GM12878 (cell line): ENCODE measurements around the gene S1PR4. TPM values are rescaled to one million over a fixed set of nuclear protein-coding genes. Genes with fewer than 3 reads are reported as not detected.

Experiments
- ATAC-seq: fragments of 200-7000 bp; cut with Tn5 transposase; 3 replicates; pipeline ENCODE4 v1.9.1; 2020; ENCODE audit warnings: mild to moderate bottlenecking, moderate library complexity
- BruUV-seq: library from RNA; stranded (reverse); fragments of 400-500 nt; replicated peaks from 2 replicates; lab custom pipeline; 2021; lab: Mats Ljungman, UMichigan
- CTCF ChIA-PET: fragments of 300-600 bp; sonication (Branson Sonifier 250); formaldehyde crosslinking; extraction: SDS; loops from one replicate; lab custom pipeline; 2021; ENCODE audit warnings: inconsistent platforms; lab: Yijun Ruan, JAX
- POLR2A ChIA-PET: fragments of 350-600 bp; formaldehyde crosslinking; extraction: SDS; loops from one replicate; lab custom pipeline; 2021; ENCODE audit warnings: inconsistent platforms; lab: Charles Lee
- RAD21 ChIA-PET: fragments of 300-600 bp; sonication (Branson Sonifier 250); formaldehyde crosslinking; loops from one replicate; lab custom pipeline; 2023; ENCODE audit warnings: antibody characterized with exemption; ENCODE audit not compliant: unreplicated experiment; lab: Charles Lee
- SMC1A ChIA-PET: fragments of 300-600 bp; sonication (Branson Sonifier 250); formaldehyde crosslinking; loops from one replicate; lab custom pipeline; 2023; ENCODE audit not compliant: unreplicated experiment, uncharacterized antibody; lab: Charles Lee
- DNase-seq: peaks from one replicate; pipeline ENCODE4 v3.0.0-alpha.2; 2011; ENCODE audit warnings: low read depth, low spot score
- FAIRE-seq: peaks from 3 replicates; lab custom pipeline; 2011; peaks lifted over from hg19 to GRCh38; lab: Jason Lieb, UNC
- H2AFZ ChIP-seq: 2 replicates; pipeline ENCODE4 v1.6.0; 2011; ENCODE audit warnings: low read depth, low read length, control low read depth; ENCODE audit not compliant: control insufficient read depth
- H3K27ac ChIP-seq: 2 replicates; pipeline ENCODE4 v1.5.1; 2011; ENCODE audit warnings: control low read depth; ENCODE audit not compliant: control insufficient read depth, insufficient read depth
- H3K27me3 ChIP-seq, 2 experiments: replicated peaks in 1 of 2; 2 replicates each; pipeline versions ENCODE4 v1.6.0 to v1.6.1; 2011; ENCODE audit warnings: low read length in 1 of 2; ENCODE audit not compliant: control insufficient read depth in 2 of 2, insufficient read depth in 2 of 2
- H3K36me3 ChIP-seq, 2 experiments: 2 replicates each; pipeline ENCODE4 v1.5.1; 2011; ENCODE audit warnings: low read length in 1 of 2; ENCODE audit not compliant: control insufficient read depth in 2 of 2, insufficient read depth in 2 of 2
- H3K4me1 ChIP-seq: 2 replicates; pipeline ENCODE4 v1.6.1; 2011; ENCODE audit warnings: mild to moderate bottlenecking, low read length, moderate library complexity, mixed read lengths; ENCODE audit not compliant: control insufficient read depth, insufficient read depth
- H3K4me2 ChIP-seq: 2 replicates; pipeline ENCODE4 v1.6.0; 2011; ENCODE audit warnings: control low read depth; ENCODE audit not compliant: control insufficient read depth, insufficient read depth
- H3K4me3 ChIP-seq: fragments of 200-600 bp; sonication (generic); 2 replicates; pipeline ENCODE4 v1.5.1; 2016
- H3K79me2 ChIP-seq: 2 replicates; pipeline ENCODE4 v1.6.0; 2011; ENCODE audit warnings: low read length; ENCODE audit not compliant: control insufficient read depth, insufficient read depth
- H3K9ac ChIP-seq: 2 replicates; pipeline ENCODE4 v1.8.0; 2011; ENCODE audit warnings: low read length, control low read depth, mixed read lengths; ENCODE audit not compliant: control insufficient read depth, insufficient read depth
- H3K9me3 ChIP-seq: replicated peaks from 3 replicates; pipeline ENCODE4 v1.5.1; 2011; ENCODE audit warnings: mild to moderate bottlenecking, low read length; ENCODE audit not compliant: control insufficient read depth, insufficient read depth
- H4K20me1 ChIP-seq: 2 replicates; pipeline ENCODE4 v1.6.0; 2011; ENCODE audit not compliant: control insufficient read depth, insufficient read depth
- ATF3 ChIP-seq: IDR thresholded peaks from 2 replicates; pipeline ENCODE4 v1.6.1; 2011; ENCODE audit warnings: low read depth, mild to moderate bottlenecking, low read length, moderate library complexity, borderline replicate concordance; ENCODE audit errors: extremely low read depth
- BMI1 ChIP-seq: fragments of 450-650 bp; IDR thresholded peaks from 2 replicates; pipeline ENCODE4 v1.6.1; 2016; ENCODE audit warnings: mild to moderate bottlenecking, moderate library complexity, borderline replicate concordance
- CEBPB ChIP-seq, 2 experiments: fragments of 150-350 bp in 1 of 2; IDR thresholded peaks; 2 replicates each; pipeline ENCODE4 v1.6.1; 2012 to 2014; ENCODE audit warnings: low read depth in 2 of 2, low read length in 2 of 2, borderline replicate concordance in 1 of 2, inconsistent platforms in 1 of 2
- DPF2 ChIP-seq: fragments of 450-650 bp; IDR thresholded peaks from 2 replicates; pipeline ENCODE4 v1.6.1; 2017; ENCODE audit warnings: mild to moderate bottlenecking
- HDAC6 ChIP-seq: fragments of 200-600 bp; sonication (generic); IDR thresholded peaks from one replicate; pipeline ENCODE4 v1.8.0; 2017; ENCODE audit warnings: antibody characterized with exemption; ENCODE audit not compliant: unreplicated experiment
- PAX8 ChIP-seq: fragments of 450-650 bp; IDR thresholded peaks from 2 replicates; pipeline ENCODE4 v1.6.1; 2017; ENCODE audit warnings: mild to moderate bottlenecking, moderate library complexity
- RCOR1 ChIP-seq: conservative IDR thresholded peaks from 2 replicates; pipeline ENCODE4 v1.6.1; 2012; ENCODE audit warnings: low read depth, low read length, improper control_type of control experiment
- SKIL ChIP-seq: fragments of 450-650 bp; IDR thresholded peaks from 2 replicates; pipeline ENCODE4 v1.6.1; 2017; ENCODE audit warnings: mild to moderate bottlenecking, low read depth, inconsistent platforms; ENCODE audit not compliant: poor library complexity, severe bottlenecking
- SPI1 ChIP-seq: IDR thresholded peaks from 2 replicates; pipeline ENCODE4 v1.6.1; 2011; ENCODE audit warnings: low read depth, mild to moderate bottlenecking, low read length, moderate library complexity, borderline replicate concordance; ENCODE audit not compliant: insufficient read depth
- SREBF2 ChIP-seq: IDR thresholded peaks from 2 replicates; pipeline ENCODE4 v1.6.1; 2012; ENCODE audit warnings: mild to moderate bottlenecking, low read length
- TAF1 ChIP-seq: IDR thresholded peaks from 2 replicates; pipeline ENCODE4 v1.6.1; 2011; ENCODE audit warnings: mild to moderate bottlenecking, low read depth, low read length, borderline replicate concordance
- WGBS: methylation state at CpG from one replicate; pipeline ENCODE4 v1.1.6; 2016; ENCODE audit warnings: low lambda C conversion rate; ENCODE audit not compliant: insufficient replicate concordance, insufficient coverage; ENCODE audit errors: missing lambda C conversion rate; 5-methylcytosine and 5-hydroxymethylcytosine counted together
- in situ Hi-C: fragments of 300-500 bp; cut with MboI; formaldehyde crosslinking; loops from 9 replicates; pipeline ENCODE4 v1.14.3; 2018; ENCODE audit warnings: mixed read lengths
- intact Hi-C: fragments of 100-400 bp; cut with micrococcal nuclease; formaldehyde crosslinking; loops from one replicate; pipeline ENCODE4 v1.14.2; 2022; ENCODE audit not compliant: unreplicated experiment
- polyA plus RNA-seq, 11 experiments: library from polyadenylated mRNA; depleted of rRNA in 4 of 11; unstranded in 6 of 11; stranded (reverse) in 5 of 11; fragments of >200 nt; fragmentation: Nextera tagmentation in 4 of 11; fragmentation: Illumina TruSeq in 1 of 11; extraction: Ambion mirVana in 4 of 11; extraction: Trizol in 1 of 11; gene quantifications; 1 replicate in 1 of 11; 2 replicates in 10 of 11; pipeline versions ENCODE4 v1.2.1 to v1.2.3, GENCODE V29; 2011 to 2016; ENCODE audit warnings: inconsistent platforms in 2 of 11, missing spikeins in 2 of 11, low read depth in 1 of 11
- total RNA-seq, 4 experiments: library from RNA; depleted of rRNA in 3 of 4; stranded (reverse); fragments of >200 nt in 3 of 4; fragmentation: Illumina TruSeq in 1 of 4; extraction: Trizol in 1 of 4; gene quantifications; 2 replicates each; pipeline versions ENCODE4 v1.2.1 to v1.2.3, GENCODE V29; 2013 to 2021

Gene S1PR4
- total and polyA plus RNA-seq, 10 of the 15 experiments (the other 5 are each of a cell fraction or from before 2014, with no cell fraction given): 0.19 to 57.7 (median 32.4) TPM; not detected in 1

GRCh38 chr19:3186891-3187661 lies 8.5 kb downstream of the S1PR4 start (continued):
- no peak for TF ChIP-seq ATF3
- TF ChIP-seq BMI1: no peak
- TF ChIP-seq, all 136 proteins: peak for 0

- RAD21 ChIA-PET: no interaction called here
- no peaks in the 10 kb centered on the region for H4K20me1 ChIP-seq
- H3K9me3 ChIP-seq: no peaks in the 10 kb centered on the region
- H3K27me3 ChIP-seq: no peaks in the 10 kb centered on the region
- TF ChIP-seq RCOR1 (no peak), SREBF2 (no peak), TAF1 (no peak), HDAC6 (no peak), SPI1 (no peak), DPF2 (no peak), CEBPB (IDR thresholded peaks at IDR 0.05; ENCODE audit: borderline replicate concordance in 1 of 2, low read depth in 2 of 2, low read length in 2 of 2) (no peak), PAX8 (no peak), SKIL (no peak)
- SMC1A ChIA-PET: no interaction called here
- intact Hi-C loops (no loop called here), in situ Hi-C loops (no loop called here)
- no peak overlapping the region for H2AFZ ChIP-seq
- peaks cover 2 to 3% of the 10 kb centered on the region in 2 experiments; a peak in 2 of 4 replicates for H3K36me3 ChIP-seq
- no peak for ATAC-seq
- CTCF ChIA-PET: interaction anchor here (1.1 kb wide), 1 partner anchor 24 kb away, joined by 3 read pairs; no protein-coding TSS in a partner anchor
- peak overlapping the region; percentile 91; the same call in 1 of the 2 replicates for H3K9ac ChIP-seq
- POLR2A ChIA-PET: interaction anchor here (1.2 kb wide), 1 partner anchor 10 kb away, joined by 5 read pairs; no protein-coding TSS in a partner anchor
- WGBS: 88% methylated on average over 35 of the region's 36 CpGs
- peak overlapping the region; percentile 99 for H3K4me2 ChIP-seq
- FAIRE-seq: no peak
- peak overlapping the region; percentile 76 for H3K4me3 ChIP-seq
- BruUV-seq: no TSS peak
- peaks cover 14% of the 10 kb centered on the region for H3K4me1 ChIP-seq
- H3K27ac ChIP-seq: no peak overlapping the region
- no peak for DNase-seq
- H3K79me2 ChIP-seq: peaks cover 54% of the 10 kb centered on the region
Measured at GRCh38 chr19:3187662-3188511, 9.3 kb downstream of the S1PR4 start.
